Hematopoietic multipotent progenitor cell treated with erythropoietin and hydrocortisone succinate and interleukin-3 and kit ligand, for 15 days (in vitro differentiated cells): ENCODE data around the gene STAT5B.
"Not testable (repeated sequence)": the region's sequence is repeated elsewhere in the genome, so short reads cannot be mapped to it uniquely, and the experiment has no call there.

Experiments used
- DNase-seq: peaks from one replicate; pipeline ENCODE4 v3.0.0-alpha.2; 2015; ENCODE audit warnings: low spot score

STAT5B gene

DNA sequence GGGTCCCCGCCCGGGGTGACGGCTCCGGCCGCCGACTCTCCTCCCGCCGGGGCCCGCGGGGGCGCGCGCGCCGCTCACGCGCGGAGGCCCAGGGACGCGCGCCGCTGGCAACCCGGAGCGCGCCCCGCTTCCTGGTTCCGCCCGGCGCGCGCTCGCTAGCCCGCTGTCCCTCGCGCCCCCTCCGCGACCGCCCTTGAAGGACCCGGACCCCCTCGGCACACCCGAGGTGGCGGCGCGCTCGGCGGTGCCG is at the start of gene STAT5B:
TSS of gene STAT5B (minus strand) at position 33 of the 250 bp plus-strand sequence. CDS start 44,264 bp downstream, outside the sequence.
- DNase-seq = peak; percentile 78

DNA sequence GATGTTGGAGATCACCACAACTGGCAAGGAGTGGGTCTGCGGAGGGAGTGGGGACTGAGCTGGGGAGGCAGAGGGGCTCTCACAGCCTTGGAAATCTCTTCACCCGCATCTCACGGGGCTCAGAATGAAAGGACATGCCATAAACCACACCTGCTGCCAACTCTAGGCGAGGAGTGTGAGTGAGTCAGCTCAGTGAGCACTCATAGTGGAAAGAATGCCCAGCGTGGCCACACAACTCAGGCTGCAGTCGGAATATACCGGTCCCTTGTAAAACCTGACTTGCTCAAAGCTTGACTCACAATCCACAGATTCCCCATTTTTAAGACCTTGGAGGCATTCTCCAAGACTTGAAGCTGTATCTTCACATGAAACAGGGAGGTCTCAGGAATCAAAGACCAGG is 48.8 kb upstream of the STAT5B start:
- DNase-seq = no peak

- DNase-seq = no peak
These were observed 47.1 kb upstream of the STAT5B start for GRCh38 chr17:42323268-42323773.

DNA sequence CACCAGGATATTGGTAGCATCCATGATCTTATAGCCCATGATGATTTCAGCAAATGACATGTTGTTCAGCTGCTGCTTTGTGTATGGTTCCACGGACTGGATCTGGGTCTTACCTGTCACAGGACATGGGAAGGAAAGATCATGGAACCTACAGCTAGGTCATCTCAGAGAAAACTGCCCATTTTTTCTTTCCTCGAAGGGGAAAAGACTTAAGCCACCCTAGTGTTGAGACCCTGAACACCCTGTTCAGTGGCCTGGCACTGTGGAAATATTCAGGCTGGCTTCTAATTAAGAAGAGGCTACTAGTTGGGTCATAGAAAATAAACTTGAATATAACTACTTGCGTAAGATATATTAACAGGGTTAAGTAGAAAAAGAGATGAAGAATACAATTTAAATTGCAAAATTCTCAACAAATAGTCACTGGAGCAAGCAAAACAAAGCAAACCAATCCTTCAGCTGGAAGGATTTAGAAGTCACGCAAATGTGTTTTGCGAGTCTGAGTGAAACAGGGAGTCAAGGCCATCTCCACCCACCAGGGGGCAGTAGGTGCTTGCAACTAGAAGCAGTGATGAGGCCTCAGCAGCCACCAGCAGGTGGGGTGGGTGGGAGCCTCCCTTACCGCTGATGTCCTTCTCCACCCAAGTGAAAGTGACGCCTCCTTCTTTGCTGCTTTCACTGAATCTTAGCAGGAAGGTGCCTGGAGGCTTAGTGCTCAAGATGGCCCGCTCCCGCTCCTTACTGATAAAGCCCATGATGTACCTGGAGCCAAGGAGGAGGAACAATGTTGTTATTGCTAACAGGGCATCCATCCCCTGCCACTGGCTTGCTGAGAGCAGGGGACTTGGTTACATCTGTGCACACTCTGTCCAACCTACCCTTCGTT is 46.4 kb upstream of the STAT5B start:
- DNase-seq = peak; percentile 95

DNA sequence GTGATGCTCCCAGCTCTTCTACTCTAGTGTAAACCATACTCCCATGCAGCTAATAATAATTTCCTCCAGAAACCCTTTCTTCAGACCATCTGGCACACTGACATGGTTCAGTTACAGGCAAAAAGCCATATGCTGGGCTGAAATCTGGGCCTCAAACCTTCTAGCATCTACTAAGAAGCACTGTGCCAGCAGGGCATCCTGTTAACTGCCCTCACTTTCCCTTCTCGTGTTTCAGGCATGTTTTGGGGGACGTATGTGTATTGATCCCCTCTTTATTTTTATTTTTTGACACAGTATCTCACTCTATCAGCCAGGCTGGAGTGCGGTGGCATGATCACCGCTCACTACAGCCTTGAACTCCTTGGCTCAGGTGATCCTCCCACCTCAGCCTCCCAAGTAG is 45.4 kb upstream of the STAT5B start:
- no peak for DNase-seq

DNA sequence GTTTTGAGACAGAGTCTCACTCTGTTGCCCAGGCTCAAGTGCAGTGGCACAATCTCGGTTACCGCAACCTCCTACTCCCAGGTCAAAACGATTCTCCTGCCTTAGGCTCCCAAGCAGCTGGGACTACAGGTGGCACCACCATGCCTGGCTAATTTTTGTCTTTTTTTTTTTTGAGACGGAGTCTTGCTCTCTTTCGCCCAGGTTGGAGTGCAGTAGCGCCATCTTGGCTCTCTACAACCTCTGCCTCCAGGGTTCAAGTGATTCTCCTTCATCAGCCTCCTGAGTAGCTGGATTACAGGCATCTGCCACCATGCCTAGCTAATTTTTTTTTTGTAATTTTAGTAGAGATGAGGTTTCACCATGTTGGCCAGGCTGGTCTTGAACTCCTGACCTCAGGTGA is 41.8 kb upstream of the STAT5B start:
- not testable (repeated sequence) for DNase-seq

GRCh38 chr17:42317266-42317845 is 41.2 kb upstream of the STAT5B start:
- peak; percentile 21 for DNase-seq

GRCh38 chr17:42316755-42317154 is 40.6 kb upstream of the STAT5B start:
- no peak for DNase-seq

GRCh38 chr17:42315402-42316156 is 39.4 kb upstream of the STAT5B start:
- no peak for DNase-seq

DNA sequence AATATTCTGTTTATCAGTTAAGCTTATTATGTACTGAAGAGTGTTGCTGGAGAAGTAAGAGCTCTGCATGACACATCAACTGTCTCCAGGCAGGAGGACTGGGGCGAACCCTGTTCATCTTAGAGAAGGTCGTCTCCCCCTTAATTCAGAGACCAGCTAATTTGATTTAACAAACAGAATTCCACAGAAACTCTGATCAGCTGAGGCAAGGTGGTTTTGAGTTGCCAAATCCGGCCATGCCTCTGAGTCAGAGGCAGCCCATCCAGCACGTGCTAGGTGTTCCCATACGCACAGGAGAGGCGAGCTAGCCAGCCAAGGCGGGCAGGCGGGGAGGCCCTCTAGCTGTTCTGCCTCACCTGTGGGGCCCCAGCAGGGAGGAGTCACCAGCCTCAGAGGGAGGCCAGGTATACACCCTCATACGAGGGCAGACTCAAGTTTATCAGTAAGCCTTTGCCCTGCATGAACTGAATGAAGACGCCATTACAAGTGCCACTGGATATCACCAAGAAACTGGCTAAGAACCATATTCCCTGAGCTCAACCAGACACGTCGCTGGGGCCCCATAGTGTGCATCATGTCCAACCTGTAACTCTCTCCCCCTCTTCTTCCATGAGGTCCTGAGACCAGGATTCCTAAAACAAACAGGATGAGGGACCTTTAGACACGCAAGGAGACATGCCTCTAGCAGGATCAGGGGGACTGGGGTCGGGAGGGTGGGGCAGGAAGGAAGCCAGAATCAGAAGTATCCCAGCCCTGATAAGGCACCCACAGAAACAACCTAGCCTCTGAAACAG is 37.8 kb upstream of the STAT5B start:
- DNase-seq = peak; percentile 23

- DNase-seq = no peak
These were observed 37.2 kb upstream of the STAT5B start for GRCh38 chr17:42313389-42313772.

- peak; percentile 79 for DNase-seq
These were observed 36.3 kb upstream of the STAT5B start for GRCh38 chr17:42312285-42313130.

DNA sequence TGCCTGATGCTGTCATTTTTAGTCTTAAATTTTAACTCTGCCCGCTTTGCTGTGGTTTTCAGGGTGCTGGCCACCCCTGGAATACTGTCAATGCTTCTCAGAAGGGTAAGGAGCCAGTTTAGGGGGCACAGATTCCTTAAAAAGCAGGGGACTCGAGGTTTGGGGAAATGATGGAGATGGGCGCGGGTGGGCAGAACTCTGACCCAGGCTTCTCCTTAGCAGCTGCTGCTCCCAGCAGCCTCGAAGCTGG is 35.8 kb upstream of the STAT5B start:
- DNase-seq = no peak

DNA sequence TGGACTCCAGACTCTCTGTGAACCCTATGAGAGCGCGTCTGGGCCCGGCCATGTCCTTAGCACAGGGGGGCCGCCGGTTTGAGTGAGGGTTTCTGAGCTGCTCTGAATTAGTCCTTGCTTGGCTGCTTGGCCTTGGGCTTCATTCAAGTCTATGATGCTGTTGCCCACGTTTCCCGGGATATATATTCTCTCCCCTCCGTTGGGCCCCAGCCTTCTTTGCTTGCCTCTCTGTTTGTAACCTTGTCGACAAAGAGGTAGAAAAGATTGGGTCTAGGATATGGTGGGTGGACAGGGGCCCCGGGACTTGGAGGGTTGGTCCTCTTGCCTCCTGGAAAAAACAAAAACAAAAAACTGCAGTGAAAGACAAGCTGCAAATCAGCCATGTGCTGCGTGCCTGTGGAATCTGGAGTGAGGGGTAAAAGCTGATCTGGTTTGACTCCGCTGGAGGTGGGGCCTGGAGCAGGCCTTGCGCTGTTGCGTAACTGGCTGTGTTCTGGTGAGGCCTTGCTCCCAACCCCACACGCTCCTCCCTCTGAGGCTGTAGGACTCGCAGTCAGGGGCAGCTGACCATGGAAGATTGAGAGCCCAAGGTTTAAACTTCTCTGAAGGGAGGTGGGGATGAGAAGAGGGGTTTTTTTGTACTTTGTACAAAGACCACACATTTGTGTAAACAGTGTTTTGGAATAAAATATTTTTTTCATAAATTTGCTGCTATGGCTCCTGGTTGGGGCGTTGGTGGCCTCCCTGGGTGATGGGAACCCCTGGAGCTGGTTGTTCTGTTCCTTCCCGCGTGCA is 35.2 kb upstream of the STAT5B start:
- DNase-seq = peak; percentile 68

- no peak for DNase-seq
These were observed 34.6 kb upstream of the STAT5B start for GRCh38 chr17:42310787-42311215.

DNA sequence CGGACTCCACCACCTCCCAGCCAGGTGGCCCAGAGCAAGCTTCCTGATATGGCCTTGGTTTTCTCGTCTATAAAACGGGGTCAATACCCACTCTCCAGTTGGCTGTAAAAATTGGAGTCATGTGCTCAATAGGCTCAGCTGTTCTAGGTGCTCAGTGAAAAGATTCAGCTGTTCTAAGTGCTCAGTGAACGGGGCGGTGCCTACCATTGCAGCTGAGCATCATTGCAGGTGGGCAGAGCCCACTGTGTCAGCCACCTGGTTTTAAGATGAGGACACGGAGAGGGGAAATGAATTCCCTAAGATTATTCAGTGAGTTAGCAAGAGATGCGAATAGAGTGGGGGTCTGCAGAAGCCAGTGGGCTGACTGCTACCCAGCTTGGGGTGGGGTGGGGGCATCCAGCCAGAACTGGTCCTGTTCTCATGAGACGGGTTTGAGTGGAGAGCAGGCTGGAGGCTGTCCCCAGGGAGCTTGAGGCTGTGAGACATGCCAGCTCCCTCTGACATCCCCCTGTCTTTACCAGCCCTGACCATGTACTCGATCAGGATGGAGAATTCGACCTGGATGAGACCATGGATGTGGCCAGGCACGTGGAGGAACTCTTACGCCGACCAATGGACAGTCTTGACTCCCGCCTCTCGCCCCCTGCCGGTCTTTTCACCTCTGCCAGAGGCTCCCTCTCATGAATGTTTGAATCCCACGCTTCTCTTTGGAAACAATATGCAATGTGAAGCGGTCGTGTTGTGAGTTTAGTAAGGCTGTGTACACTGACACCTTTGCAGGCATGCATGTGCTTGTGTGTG is 34.0 kb upstream of the STAT5B start:
- DNase-seq = no peak

- DNase-seq = no peak
These were observed 33.0 kb upstream of the STAT5B start for GRCh38 chr17:42309142-42309541.

DNA sequence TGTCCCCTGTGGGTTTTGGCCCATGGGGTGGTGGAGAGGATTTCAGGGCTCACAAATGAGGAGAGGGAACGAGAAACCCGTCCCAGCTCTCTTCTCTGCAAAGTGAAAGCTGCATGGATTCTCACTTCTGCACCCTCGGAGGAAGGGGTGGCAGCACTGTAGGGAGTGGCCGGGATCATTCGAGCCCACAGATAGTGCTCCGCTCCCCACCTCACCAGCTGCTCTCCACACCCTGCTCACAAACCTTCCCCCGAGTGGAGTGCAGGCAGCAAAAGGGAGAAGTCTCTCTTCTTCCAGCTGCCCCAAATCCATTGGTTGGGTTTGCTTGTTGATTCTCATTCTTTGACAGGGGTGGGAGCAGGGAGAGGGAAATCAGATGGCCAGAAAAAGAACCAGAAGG is 32.3 kb upstream of the STAT5B start:
- DNase-seq = peak; percentile 21

DNA sequence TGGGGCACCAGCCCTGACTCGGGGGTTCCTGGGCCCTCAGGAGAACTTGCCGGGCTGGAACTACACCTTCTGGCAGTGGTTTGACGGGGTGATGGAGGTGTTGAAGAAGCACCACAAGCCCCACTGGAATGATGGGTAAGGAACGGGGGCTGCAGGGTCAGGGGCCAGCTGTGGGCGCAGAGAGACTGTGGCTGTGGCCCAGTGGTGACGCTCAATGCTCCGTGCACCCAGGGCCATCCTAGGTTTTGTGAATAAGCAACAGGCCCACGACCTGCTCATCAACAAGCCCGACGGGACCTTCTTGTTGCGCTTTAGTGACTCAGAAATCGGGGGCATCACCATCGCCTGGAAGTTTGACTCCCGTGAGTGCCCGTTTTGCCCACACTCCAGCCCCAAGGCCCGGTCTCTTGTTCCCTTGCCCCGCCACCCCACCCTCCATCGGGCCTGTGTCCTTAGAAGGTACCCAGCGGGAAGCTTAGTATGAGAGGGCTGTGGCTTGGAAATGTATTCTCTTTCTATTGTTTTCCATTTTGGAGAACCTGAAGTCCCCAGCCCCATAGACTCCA is 31.3 kb upstream of the STAT5B start:
- no peak for DNase-seq

- DNase-seq = no peak
These were observed 30.1 kb upstream of the STAT5B start for GRCh38 chr17:42306385-42306667.
